HG02623 (cell line): ENCODE data around the gene ERC2.

ENCODE experiments used
- ATAC-seq: cut with Tn5 transposase; IDR thresholded peaks from one replicate; pipeline ENCODE4 v1.9.1; 2021; ENCODE audit warnings: moderate library complexity; ENCODE audit not compliant: unreplicated experiment

ERC2 gene

GRCh38 chr3:55702822-55703221 is 765.4 kb downstream of the ERC2 start:
- no peak for ATAC-seq

- no peak for ATAC-seq
These were observed 766.3 kb downstream of the ERC2 start for GRCh38 chr3:55701997-55702396.

- ATAC-seq, result no peak
These were observed 769.4 kb downstream of the ERC2 start for GRCh38 chr3:55698831-55699230.

GRCh38 chr3:55697177-55697865 is 770.9 kb downstream of the ERC2 start:
- ATAC-seq, result no peak

GRCh38 chr3:55692957-55693558 is 775.2 kb downstream of the ERC2 start:
- ATAC-seq, result no peak

- no peak for ATAC-seq
These were observed 775.8 kb downstream of the ERC2 start for GRCh38 chr3:55692295-55692956.

GRCh38 chr3:55691141-55691540 is 777.1 kb downstream of the ERC2 start:
- ATAC-seq, result no peak

- peak; percentile 56 for ATAC-seq
These were observed 777.5 kb downstream of the ERC2 start for GRCh38 chr3:55690726-55691125.

GRCh38 chr3:55690177-55690576 is 778.1 kb downstream of the ERC2 start:
- ATAC-seq, result no peak

- no peak for ATAC-seq
These were observed 780.1 kb downstream of the ERC2 start for GRCh38 chr3:55688154-55688553.

GRCh38 chr3:55687526-55687925 is 780.7 kb downstream of the ERC2 start:
- ATAC-seq, result no peak

GRCh38 chr3:55686426-55687254 is 781.6 kb downstream of the ERC2 start:
- no peak for ATAC-seq

GRCh38 chr3:55683666-55684270 is 784.5 kb downstream of the ERC2 start:
- ATAC-seq, result no peak

- no peak for ATAC-seq
These were observed 785.8 kb downstream of the ERC2 start for GRCh38 chr3:55682461-55682860.

GRCh38 chr3:55678546-55679216 is 789.6 kb downstream of the ERC2 start:
- no peak for ATAC-seq

- no peak for ATAC-seq
These were observed 791.6 kb downstream of the ERC2 start for GRCh38 chr3:55676643-55677042.

GRCh38 chr3:55675478-55675877 is 792.8 kb downstream of the ERC2 start:
- ATAC-seq, result peak; percentile 98

- ATAC-seq, result no peak
These were observed 794.5 kb downstream of the ERC2 start for GRCh38 chr3:55673764-55674163.

- no peak for ATAC-seq
These were observed 799.1 kb downstream of the ERC2 start for GRCh38 chr3:55669133-55669532.

GRCh38 chr3:55668359-55668758 is 799.9 kb downstream of the ERC2 start:
- no peak for ATAC-seq
